ENCODE measurements around the gene JPH2. TPM values are rescaled to one million over a fixed set of nuclear protein-coding genes. Genes with fewer than 3 reads are reported as not detected.

JPH2 gene
- polyA plus RNA-seq, 1 experiment = 14.7 TPM

GRCh38 chr20:44099832-44100231 lies 87.2 kb downstream of the JPH2 start:
- no peak overlapping the region for H3K4me3 ChIP-seq (ENCODE audit: low read depth, low read length)
- CTCF ChIA-PET = interaction anchor here (0.6 to 5.3 kb wide), 4 partner anchors 17 to 562 kb away, joined by 3 to 16 read pairs (median 7); no protein-coding TSS in a partner anchor
- no peak for TF ChIP-seq CTCF (IDR thresholded peaks at IDR 0.05; ENCODE audit: insufficient read depth, low read depth, low read length)
- POLR2A ChIA-PET = no interaction called here
- H3K27me3 ChIP-seq (ENCODE audit: control insufficient read depth, insufficient read depth, low read length) = peaks cover 4% of the 10 kb centered on the region
- H3K36me3 ChIP-seq (ENCODE audit: control insufficient read depth, insufficient read depth, low read length) = no peaks in the 10 kb centered on the region
- DNase-seq (ENCODE audit: low read depth) = no peak

GRCh38 chr20:44098657-44099056 lies 88.3 kb downstream of the JPH2 start:
- ChIA-PET POLR2A (no interaction called here), CTCF (interaction anchor here (0.7 to 5.3 kb wide), 9 partner anchors 9 to 650 kb away, joined by 3 to 16 read pairs (median 3); no protein-coding TSS in a partner anchor)
- Histone ChIP-seq H3K4me3 (ENCODE audit: low read depth, low read length) (no peak overlapping the region), H3K27me3 (ENCODE audit: control insufficient read depth, insufficient read depth, low read length) (peaks cover 1% of the 10 kb centered on the region), H3K36me3 (ENCODE audit: control insufficient read depth, insufficient read depth, low read length) (no peaks in the 10 kb centered on the region)
- no peak for TF ChIP-seq CTCF (IDR thresholded peaks at IDR 0.05; ENCODE audit: insufficient read depth, low read depth, low read length)
- no peak for DNase-seq (ENCODE audit: low read depth)

GRCh38 chr20:44098256-44098630 lies 88.7 kb downstream of the JPH2 start:
- no peaks in the 10 kb centered on the region for H3K36me3 ChIP-seq (ENCODE audit: control insufficient read depth, insufficient read depth, low read length)
- POLR2A ChIA-PET = no interaction called here
- no peak overlapping the region for H3K4me3 ChIP-seq (ENCODE audit: low read depth, low read length)
- H3K27me3 ChIP-seq (ENCODE audit: control insufficient read depth, insufficient read depth, low read length) = peaks cover 1% of the 10 kb centered on the region; the same call in 1 of the 2 replicates
- TF ChIP-seq CTCF (IDR thresholded peaks at IDR 0.05; ENCODE audit: insufficient read depth, low read depth, low read length) = no peak
- CTCF ChIA-PET = interaction anchor here (0.7 to 5.3 kb wide), 10 partner anchors 9 to 650 kb away, joined by 3 to 16 read pairs (median 4); no protein-coding TSS in a partner anchor
- no peak for DNase-seq (ENCODE audit: low read depth)

GRCh38 chr20:44097521-44098255 lies 89.3 kb downstream of the JPH2 start:
- TF ChIP-seq CTCF (IDR thresholded peaks at IDR 0.05; ENCODE audit: insufficient read depth, low read depth, low read length) = no peak
- no peak for DNase-seq (ENCODE audit: low read depth)
- Histone ChIP-seq H3K36me3 (ENCODE audit: control insufficient read depth, insufficient read depth, low read length) (no peaks in the 10 kb centered on the region), H3K27me3 (ENCODE audit: control insufficient read depth, insufficient read depth, low read length) (peaks cover 1% of the 10 kb centered on the region; the same call in 1 of the 2 replicates), H3K4me3 (ENCODE audit: low read depth, low read length) (no peak overlapping the region)
- POLR2A ChIA-PET = no interaction called here
- CTCF ChIA-PET = interaction anchor here (1.0 to 5.3 kb wide), 10 partner anchors 10 to 649 kb away, joined by 3 to 16 read pairs (median 4); no protein-coding TSS in a partner anchor

GRCh38 chr20:44095831-44096230 lies 91.2 kb downstream of the JPH2 start:
- POLR2A ChIA-PET = no interaction called here
- no peak for DNase-seq (ENCODE audit: low read depth)
- CTCF ChIA-PET = interaction anchor here (1.0 to 4.1 kb wide), 3 partner anchors 16 to 348 kb away, joined by 3 to 13 read pairs (median 3); no protein-coding TSS in a partner anchor
- Histone ChIP-seq H3K36me3 (ENCODE audit: control insufficient read depth, insufficient read depth, low read length) (no peaks in the 10 kb centered on the region), H3K4me3 (ENCODE audit: low read depth, low read length) (no peak overlapping the region), H3K27me3 (ENCODE audit: control insufficient read depth, insufficient read depth, low read length) (peaks cover 1% of the 10 kb centered on the region; the same call in 1 of the 2 replicates)
- no peak for TF ChIP-seq CTCF (IDR thresholded peaks at IDR 0.05; ENCODE audit: insufficient read depth, low read depth, low read length)

All from BJ (cell line).